ENCODE measurements around the gene ZNF469. TPM values are rescaled to one million over a fixed set of nuclear protein-coding genes. Genes with fewer than 3 reads are reported as not detected.
A peak's percentile ranks its signal among the peaks of the same experiment; 100 is the strongest.

ZNF469 gene, protein sequence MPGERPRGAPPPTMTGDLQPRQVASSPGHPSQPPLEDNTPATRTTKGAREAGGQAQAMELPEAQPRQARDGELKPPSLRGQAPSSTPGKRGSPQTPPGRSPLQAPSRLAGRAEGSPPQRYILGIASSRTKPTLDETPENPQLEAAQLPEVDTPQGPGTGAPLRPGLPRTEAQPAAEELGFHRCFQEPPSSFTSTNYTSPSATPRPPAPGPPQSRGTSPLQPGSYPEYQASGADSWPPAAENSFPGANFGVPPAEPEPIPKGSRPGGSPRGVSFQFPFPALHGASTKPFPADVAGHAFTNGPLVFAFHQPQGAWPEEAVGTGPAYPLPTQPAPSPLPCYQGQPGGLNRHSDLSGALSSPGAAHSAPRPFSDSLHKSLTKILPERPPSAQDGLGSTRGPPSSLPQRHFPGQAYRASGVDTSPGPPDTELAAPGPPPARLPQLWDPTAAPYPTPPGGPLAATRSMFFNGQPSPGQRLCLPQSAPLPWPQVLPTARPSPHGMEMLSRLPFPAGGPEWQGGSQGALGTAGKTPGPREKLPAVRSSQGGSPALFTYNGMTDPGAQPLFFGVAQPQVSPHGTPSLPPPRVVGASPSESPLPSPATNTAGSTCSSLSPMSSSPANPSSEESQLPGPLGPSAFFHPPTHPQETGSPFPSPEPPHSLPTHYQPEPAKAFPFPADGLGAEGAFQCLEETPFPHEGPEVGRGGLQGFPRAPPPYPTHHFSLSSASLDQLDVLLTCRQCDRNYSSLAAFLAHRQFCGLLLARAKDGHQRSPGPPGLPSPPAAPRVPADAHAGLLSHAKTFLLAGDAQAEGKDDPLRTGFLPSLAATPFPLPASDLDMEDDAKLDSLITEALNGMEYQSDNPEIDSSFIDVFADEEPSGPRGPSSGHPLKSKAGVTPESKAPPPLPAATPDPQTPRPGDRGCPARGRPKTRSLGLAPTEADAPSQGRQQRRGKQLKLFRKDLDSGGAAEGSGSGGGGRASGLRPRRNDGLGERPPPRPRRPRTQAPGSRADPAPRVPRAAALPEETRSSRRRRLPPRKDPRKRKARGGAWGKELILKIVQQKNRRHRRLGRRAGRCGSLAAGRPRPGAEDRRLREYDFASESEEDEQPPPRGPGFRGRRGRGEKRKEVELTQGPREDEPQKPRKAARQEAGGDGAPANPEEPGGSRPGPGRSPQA (N-terminal part only)
- polyA plus RNA-seq (0.01 TPM in 2 of 3 replicates, not detected in the other), polyA minus RNA-seq (0.03 to 0.10 TPM (median 0.03 TPM) in 3 replicates)
- polyA plus RNA-seq (2011; ENCODE audit: low read depth): not detected
- polyA plus RNA-seq (2011; cell fraction: cytosol; rRNA removed): 0.01 TPM in 1 of 2 replicates, not detected in the other
- 0.04 and 0.12 TPM in 2 replicates for polyA plus RNA-seq (2011; cell fraction: nucleus; rRNA removed)
- 0.02 TPM in 1 of 2 replicates, not detected in the other for polyA plus RNA-seq (2012; ENCODE audit: low replicate concordance)
- not detected for polyA minus RNA-seq (2011; cell fraction: cytosol; rRNA and poly(A)+ RNA removed)
- under 0.01 and 0.16 TPM in 2 replicates for polyA minus RNA-seq (2011; cell fraction: nucleus; rRNA and poly(A)+ RNA removed)

DNA sequence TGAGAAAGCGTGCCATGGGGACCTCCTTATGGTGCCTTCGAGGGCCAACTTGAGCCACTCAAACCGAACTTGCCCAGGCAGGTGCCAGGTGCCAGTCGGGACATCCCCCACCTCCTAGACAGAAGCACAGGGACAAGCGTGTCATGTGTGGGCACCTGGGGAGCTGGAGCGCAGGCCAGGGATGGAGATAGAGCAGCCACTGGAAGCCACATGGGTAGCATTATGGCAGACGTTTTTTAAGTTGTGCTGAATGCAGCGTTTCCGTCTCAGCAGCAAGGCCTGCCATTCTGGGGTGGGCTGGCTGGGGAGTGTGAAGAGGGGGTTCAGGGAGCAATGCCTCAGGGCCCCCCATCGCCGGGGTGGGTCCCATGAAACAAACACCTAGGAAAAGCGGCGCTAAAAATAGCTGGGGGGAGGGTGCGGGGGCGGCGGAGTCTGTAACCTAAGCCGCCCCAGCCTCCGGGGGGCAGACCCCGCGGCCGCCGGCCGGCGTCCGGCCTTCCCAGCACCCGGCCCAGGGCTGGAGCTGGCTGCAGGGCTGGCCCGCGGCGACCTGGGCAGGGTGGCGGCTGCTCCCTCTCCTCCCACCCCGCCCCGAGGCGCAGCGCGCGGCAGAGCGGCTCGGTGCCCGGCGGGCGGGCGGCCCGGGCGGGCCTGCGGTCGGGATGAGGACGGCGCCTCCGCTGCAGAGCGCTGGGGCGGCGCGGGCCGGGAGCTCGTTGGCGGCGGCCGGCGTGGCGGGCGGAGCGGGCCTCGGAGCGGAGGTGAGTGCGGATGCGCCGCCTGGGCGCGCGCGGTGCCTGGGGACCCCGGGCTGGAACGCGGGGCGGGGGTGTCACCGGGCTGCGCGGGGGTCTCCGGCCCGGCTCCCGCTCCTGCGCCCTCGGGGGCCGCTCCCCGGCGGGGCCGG is at the start of gene ZNF469:
TSS of gene ZNF469 (plus strand) at position 469 of the 910 bp plus-strand sequence. CDS start 44,512 bp downstream, outside the sequence.
- no peak within 1 kb of the TSS for H3K4me3 ChIP-seq (ENCODE audit: control insufficient read depth in 2 of 3, extremely low read depth in 1 of 3, insufficient read depth in 2 of 3, low read depth in 1 of 3, low read length in 3 of 3)
- dilution Hi-C loops (cut with MboI; ENCODE audit: extremely low pct_ligation_motif_present, low sequenced_read_pairs): no loop called here
- peak within 1 kb of the TSS; percentile 22 for H3K4me2 ChIP-seq (ENCODE audit: control insufficient read depth, extremely low read depth, insufficient read depth, low read depth, low read length)
- H4K20me1 ChIP-seq (ENCODE audit: control insufficient read depth, extremely low read depth, insufficient read depth, low read length): no peaks in the 10 kb centered on the region
- FAIRE-seq (no peak), DNase-seq (ENCODE audit: low read depth, low spot score) (no peak)
- H3K36me3 ChIP-seq (ENCODE audit: control insufficient read depth in 2 of 2, extremely low read depth in 1 of 2, insufficient read depth in 2 of 2, low read length in 2 of 2): no peaks in the 10 kb centered on the region
- peaks cover 5% of the 10 kb centered on the region for H3K9me3 ChIP-seq (ENCODE audit: control insufficient read depth, low read depth, low read length)
- no peak within 1 kb of the TSS for H3K27ac ChIP-seq (ENCODE audit: control insufficient read depth, insufficient read depth, low read length)
- no peak within 1 kb of the TSS for H3K9ac ChIP-seq (ENCODE audit: control insufficient read depth, extremely low read depth, insufficient read depth, low read length)
- no peaks in the 10 kb centered on the region for H3K79me2 ChIP-seq (ENCODE audit: control insufficient read depth, insufficient read depth, low read length)
- H3K4me1 ChIP-seq (ENCODE audit: control insufficient read depth, extremely low read depth, insufficient read depth, low read length): no peaks in the 10 kb centered on the region
- no peak within 1 kb of the TSS for H2AFZ ChIP-seq (ENCODE audit: control insufficient read depth, low read length)
- peak; percentile 66 for TF ChIP-seq EZH2 (IDR thresholded peaks at IDR 0.05; ENCODE audit: low read length)
- TF ChIP-seq, protein P1, sequence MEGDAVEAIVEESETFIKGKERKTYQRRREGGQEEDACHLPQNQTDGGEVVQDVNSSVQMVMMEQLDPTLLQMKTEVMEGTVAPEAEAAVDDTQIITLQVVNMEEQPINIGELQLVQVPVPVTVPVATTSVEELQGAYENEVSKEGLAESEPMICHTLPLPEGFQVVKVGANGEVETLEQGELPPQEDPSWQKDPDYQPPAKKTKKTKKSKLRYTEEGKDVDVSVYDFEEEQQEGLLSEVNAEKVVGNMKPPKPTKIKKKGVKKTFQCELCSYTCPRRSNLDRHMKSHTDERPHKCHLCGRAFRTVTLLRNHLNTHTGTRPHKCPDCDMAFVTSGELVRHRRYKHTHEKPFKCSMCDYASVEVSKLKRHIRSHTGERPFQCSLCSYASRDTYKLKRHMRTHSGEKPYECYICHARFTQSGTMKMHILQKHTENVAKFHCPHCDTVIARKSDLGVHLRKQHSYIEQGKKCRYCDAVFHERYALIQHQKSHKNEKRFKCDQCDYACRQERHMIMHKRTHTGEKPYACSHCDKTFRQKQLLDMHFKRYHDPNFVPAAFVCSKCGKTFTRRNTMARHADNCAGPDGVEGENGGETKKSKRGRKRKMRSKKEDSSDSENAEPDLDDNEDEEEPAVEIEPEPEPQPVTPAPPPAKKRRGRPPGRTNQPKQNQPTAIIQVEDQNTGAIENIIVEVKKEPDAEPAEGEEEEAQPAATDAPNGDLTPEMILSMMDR (optimal IDR thresholded peaks at IDR 0.05 in 1 of 3, IDR thresholded peaks at IDR 0.05 in 1 of 3, conservative IDR thresholded peaks at IDR 0.05 in 1 of 3; ENCODE audit: extremely low read depth in 1 of 3, insufficient read depth in 2 of 3, low read length in 3 of 3): no peak
- peaks cover 43% of the 10 kb centered on the region for H3K27me3 ChIP-seq (ENCODE audit: control insufficient read depth, extremely low read depth, insufficient read depth, low read length)
- H3K9me1 ChIP-seq (ENCODE audit: control insufficient read depth, extremely low read depth, insufficient read depth, low read length): no peaks in the 10 kb centered on the region
